Progenitor cell of endocrine pancreas (in vitro differentiated cells): ENCODE data around the gene ZDHHC24. TPM values are rescaled to one million over a fixed set of nuclear protein-coding genes. Genes with fewer than 3 reads are reported as not detected.

Experiments used
- DNase-seq: peaks from one replicate; pipeline ENCODE4 v3.0.0; 2021; ENCODE audit warnings: low spot score; ENCODE audit not compliant: unreplicated experiment
- H3K27ac Mint-ChIP-seq: 2 replicates; pipeline ENCODE4 v1.8.0; 2021; ENCODE audit warnings: mild to moderate bottlenecking, moderate library complexity, mixed read lengths
- H3K27me3 Mint-ChIP-seq: 2 replicates; pipeline ENCODE4 v1.8.0; 2021; ENCODE audit warnings: mixed read lengths
- H3K36me3 Mint-ChIP-seq: 2 replicates; pipeline ENCODE4 v1.8.0; 2022; ENCODE audit warnings: mixed read lengths; ENCODE audit not compliant: insufficient read depth
- H3K4me1 Mint-ChIP-seq: 2 replicates; pipeline ENCODE4 v1.8.0; 2021; ENCODE audit warnings: low read depth, mixed read lengths
- H3K4me3 Mint-ChIP-seq: 2 replicates; pipeline ENCODE4 v1.8.0; 2021; ENCODE audit warnings: low read depth, mild to moderate bottlenecking, moderate library complexity, mixed read lengths
- H3K9me3 Mint-ChIP-seq: 2 replicates; pipeline ENCODE4 v1.8.0; 2021; ENCODE audit warnings: low read depth, mixed read lengths
- total RNA-seq: library from RNA; stranded (reverse); gene quantifications from 2 replicates; pipeline ENCODE4 v1.2.1, GENCODE V29; 2021
- TF ChIP-seq, protein P1 (sequence below): fragments of 200-600 bp; sonication (generic); IDR thresholded peaks from one replicate; pipeline ENCODE4 v1.5.0; 2021; ENCODE audit warnings: antibody characterized with exemption, mild to moderate bottlenecking; ENCODE audit not compliant: unreplicated experiment

The ZDHHC24 gene
- total RNA-seq, 1 donor from 2014 or later, result 9.7 TPM

DNA sequence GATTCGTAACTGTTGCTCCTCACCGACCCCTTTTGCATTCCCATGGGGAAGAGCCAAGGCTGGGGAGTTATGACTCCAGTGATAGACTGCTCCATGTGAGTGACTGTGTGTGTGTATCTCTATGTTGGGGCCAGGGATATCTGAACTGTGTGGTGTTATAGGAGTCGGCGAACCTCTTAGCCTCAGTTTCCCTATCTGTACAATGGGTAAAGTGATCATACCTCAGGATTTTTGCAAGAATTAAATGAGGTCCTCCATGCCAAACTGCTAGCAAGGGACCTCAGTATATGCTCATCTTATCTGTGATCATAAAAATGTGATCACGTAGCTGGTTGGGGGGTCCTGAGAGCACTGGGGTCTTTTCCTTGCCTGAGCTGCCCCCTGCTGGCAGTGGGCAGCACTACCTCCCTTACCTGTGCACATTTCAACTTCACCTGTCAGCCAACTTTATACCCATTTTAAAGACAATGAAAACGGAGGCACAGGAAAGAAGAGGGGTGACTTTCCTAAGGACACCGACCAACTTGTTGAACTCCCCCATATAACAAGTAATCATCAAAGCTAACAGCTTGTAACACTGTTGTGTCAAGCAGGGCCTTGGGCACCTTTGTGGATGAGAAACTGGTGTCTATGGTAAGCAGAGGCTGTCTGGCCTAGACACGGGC is 67.0 kb downstream of the ZDHHC24 start:
- no peak for DNase-seq
- H3K9me3 Mint-ChIP-seq, result no peaks in the 10 kb centered on the region
- H3K4me1 Mint-ChIP-seq, result peaks cover 11% of the 10 kb centered on the region
- peaks cover 4% of the 10 kb centered on the region for H3K36me3 Mint-ChIP-seq
- peak overlapping the region; percentile 97 for H3K27ac Mint-ChIP-seq
- peak overlapping the region; percentile 93 for H3K4me3 Mint-ChIP-seq
- TF ChIP-seq, protein P1, sequence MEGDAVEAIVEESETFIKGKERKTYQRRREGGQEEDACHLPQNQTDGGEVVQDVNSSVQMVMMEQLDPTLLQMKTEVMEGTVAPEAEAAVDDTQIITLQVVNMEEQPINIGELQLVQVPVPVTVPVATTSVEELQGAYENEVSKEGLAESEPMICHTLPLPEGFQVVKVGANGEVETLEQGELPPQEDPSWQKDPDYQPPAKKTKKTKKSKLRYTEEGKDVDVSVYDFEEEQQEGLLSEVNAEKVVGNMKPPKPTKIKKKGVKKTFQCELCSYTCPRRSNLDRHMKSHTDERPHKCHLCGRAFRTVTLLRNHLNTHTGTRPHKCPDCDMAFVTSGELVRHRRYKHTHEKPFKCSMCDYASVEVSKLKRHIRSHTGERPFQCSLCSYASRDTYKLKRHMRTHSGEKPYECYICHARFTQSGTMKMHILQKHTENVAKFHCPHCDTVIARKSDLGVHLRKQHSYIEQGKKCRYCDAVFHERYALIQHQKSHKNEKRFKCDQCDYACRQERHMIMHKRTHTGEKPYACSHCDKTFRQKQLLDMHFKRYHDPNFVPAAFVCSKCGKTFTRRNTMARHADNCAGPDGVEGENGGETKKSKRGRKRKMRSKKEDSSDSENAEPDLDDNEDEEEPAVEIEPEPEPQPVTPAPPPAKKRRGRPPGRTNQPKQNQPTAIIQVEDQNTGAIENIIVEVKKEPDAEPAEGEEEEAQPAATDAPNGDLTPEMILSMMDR, result peak; percentile 73
- H3K27me3 Mint-ChIP-seq, result no peaks in the 10 kb centered on the region

DNA sequence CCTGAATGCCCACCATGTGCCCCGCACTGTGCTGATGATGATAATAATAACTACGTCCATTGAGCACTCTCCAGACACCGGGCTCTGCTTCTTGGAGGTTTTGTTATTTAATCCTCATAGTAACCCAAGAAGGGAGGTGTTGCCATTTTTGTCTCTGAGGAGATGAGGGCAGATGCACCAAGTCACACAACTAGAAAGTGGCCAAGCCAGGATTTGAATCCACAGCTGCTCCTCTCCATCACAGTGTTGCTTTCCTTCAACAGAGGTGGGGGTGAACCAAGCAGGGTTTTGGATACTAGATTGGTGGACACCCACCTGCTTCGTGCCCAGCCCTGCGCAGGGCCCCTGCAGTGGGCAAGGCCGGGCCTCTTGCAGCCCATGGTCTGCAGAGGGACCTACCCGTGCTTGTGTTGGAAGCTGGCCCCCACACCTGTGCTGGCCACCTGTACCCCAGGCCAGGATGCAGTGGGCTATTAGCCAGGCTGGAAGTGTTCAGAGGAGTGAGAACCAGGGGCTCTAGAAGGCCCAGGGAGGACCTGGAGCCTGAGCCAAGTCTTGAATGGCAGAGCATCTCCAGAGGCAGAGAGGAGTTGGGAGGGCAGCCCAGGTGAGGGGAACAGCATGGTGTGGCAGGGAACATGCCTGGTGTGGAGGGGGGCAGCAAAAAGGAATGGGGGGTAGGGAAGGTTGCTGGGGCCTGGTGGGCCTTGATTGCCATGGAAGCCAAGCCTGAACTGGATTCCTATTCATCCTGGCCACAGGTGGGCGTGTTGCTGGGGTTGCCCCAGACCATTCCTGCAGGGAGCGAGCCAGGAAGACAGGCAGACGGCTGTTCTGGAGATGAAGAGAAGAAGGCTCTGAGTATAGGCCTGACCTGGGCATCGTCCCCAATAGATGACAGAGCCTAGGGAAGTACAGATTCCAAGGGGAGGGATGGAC is 68.3 kb downstream of the ZDHHC24 start:
- DNase-seq, result no peak
- H3K4me1 Mint-ChIP-seq, result peaks cover 11% of the 10 kb centered on the region
- peak overlapping the region; percentile 52 for H3K27ac Mint-ChIP-seq
- H3K27me3 Mint-ChIP-seq, result no peaks in the 10 kb centered on the region
- TF ChIP-seq, protein P1, result no peak
- no peaks in the 10 kb centered on the region for H3K9me3 Mint-ChIP-seq
- H3K36me3 Mint-ChIP-seq, result peaks cover 3% of the 10 kb centered on the region
- H3K4me3 Mint-ChIP-seq, result peak overlapping the region; percentile 57

DNA sequence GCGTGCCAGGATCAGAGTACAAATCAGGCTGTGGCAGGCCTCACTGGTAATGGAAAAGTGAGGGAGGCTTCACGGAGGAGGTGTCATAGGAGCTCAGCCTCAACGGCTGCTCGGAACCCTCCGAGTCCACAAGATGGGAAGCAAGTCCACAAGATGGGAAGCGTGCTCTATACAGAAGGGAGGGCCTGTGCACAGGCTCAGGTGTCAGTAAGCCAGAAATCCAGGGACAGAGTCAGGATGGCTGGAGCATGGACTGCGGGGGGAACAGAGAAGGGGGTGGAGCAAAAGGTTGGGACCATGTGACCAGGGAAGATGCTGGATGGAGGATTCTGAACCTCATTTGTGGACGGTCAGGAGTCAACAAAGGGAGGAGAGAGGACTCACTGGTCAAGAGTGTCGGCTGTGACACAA is 69.0 kb downstream of the ZDHHC24 start:
- no peak overlapping the region for H3K4me3 Mint-ChIP-seq
- H3K36me3 Mint-ChIP-seq, result no peaks in the 10 kb centered on the region
- H3K27ac Mint-ChIP-seq, result no peak overlapping the region
- TF ChIP-seq, protein P1, result no peak
- DNase-seq, result no peak
- peaks cover 11% of the 10 kb centered on the region for H3K4me1 Mint-ChIP-seq
- no peaks in the 10 kb centered on the region for H3K27me3 Mint-ChIP-seq
- no peaks in the 10 kb centered on the region for H3K9me3 Mint-ChIP-seq

DNA sequence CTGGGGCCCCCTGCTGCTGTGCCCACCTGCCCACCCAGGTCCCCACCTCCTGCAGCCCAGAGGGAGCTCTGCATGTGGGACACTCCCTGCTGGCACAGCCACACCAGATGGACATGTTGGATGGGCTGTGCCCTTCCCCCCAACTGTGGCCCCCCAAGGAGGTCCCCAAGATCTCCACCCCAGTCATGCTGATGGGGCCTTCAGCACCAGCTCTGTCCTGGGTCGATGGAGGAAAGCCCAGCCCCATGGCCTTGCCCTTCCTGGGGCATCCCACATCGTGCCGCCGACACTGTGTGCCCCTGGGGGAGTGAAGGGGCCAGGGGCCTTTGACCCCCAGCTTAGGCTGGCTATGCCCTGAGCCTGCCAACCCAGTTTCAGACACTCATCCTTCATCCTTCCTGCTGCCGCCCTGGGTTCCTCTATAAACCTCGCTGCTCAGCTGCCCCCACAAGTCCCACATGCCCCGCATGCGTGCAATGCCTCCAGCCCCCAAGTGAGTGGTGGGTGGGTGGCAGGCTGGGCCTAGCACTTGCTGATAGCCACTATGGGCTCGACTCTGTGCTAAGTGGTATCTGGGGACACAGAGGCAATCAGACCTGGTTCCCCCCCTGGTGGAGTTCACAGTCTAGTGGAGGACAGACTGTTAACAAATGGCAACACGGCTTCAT is 69.5 kb downstream of the ZDHHC24 start:
- no peaks in the 10 kb centered on the region for H3K36me3 Mint-ChIP-seq
- no peaks in the 10 kb centered on the region for H3K9me3 Mint-ChIP-seq
- no peak overlapping the region for H3K4me3 Mint-ChIP-seq
- DNase-seq, result no peak
- TF ChIP-seq, protein P1, result no peak
- no peak overlapping the region for H3K27ac Mint-ChIP-seq
- H3K27me3 Mint-ChIP-seq, result no peaks in the 10 kb centered on the region
- peaks cover 11% of the 10 kb centered on the region for H3K4me1 Mint-ChIP-seq
